ENCODE data around the gene STPG1. TPM values are rescaled to one million over a fixed set of nuclear protein-coding genes. Genes with fewer than 3 reads are reported as not detected.
A peak's percentile ranks its signal among the peaks of the same experiment; 100 is the strongest.

Gene STPG1
- total RNA-seq, 4 donors from 2014 or later = 2.2 to 5.1 (median 3.5) TPM

GRCh38 chr1:24317081-24317480, 96.5 kb downstream of the STPG1 start:
- DNase-seq (ENCODE audit: low spot score) (no peak), ATAC-seq (ENCODE audit: low FRiP score) (no peak)

GRCh38 chr1:24316645-24317044, 96.9 kb downstream of the STPG1 start:
- DNase-seq (ENCODE audit: low spot score) = no peak
- no peak for ATAC-seq (ENCODE audit: low FRiP score)
- TF ChIP-seq, protein P1, sequence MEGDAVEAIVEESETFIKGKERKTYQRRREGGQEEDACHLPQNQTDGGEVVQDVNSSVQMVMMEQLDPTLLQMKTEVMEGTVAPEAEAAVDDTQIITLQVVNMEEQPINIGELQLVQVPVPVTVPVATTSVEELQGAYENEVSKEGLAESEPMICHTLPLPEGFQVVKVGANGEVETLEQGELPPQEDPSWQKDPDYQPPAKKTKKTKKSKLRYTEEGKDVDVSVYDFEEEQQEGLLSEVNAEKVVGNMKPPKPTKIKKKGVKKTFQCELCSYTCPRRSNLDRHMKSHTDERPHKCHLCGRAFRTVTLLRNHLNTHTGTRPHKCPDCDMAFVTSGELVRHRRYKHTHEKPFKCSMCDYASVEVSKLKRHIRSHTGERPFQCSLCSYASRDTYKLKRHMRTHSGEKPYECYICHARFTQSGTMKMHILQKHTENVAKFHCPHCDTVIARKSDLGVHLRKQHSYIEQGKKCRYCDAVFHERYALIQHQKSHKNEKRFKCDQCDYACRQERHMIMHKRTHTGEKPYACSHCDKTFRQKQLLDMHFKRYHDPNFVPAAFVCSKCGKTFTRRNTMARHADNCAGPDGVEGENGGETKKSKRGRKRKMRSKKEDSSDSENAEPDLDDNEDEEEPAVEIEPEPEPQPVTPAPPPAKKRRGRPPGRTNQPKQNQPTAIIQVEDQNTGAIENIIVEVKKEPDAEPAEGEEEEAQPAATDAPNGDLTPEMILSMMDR (IDR thresholded peaks at IDR 0.05) = no peak

More at GRCh38 chr1:24317081-24317480, 96.5 kb downstream of the STPG1 start:
- TF ChIP-seq, protein P1 (IDR thresholded peaks at IDR 0.05) = no peak

DNA sequence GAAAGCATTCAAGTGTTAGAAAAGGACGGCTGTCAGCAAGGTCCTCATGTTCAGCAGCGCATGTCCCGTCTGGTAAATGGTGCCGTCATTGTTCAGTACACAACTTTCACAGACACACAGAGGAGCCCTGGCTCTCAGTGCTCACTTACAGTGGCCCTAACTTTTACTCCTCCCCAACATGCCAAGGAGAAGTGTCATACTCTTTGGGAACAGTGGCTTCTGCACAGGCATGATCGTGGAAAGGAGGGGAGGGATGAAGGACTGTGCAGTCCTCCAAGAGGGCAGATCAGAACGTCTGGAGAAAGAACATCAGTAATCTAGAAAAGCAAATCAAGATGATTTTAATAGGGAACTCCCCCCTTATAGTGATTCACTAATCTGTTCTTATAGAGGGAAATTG, 98.2 kb downstream of the STPG1 start:
- DNase-seq (ENCODE audit: low spot score) = no peak
- TF ChIP-seq, protein P1 (IDR thresholded peaks at IDR 0.05) = no peak
- no peak for ATAC-seq (ENCODE audit: low FRiP score)

DNA sequence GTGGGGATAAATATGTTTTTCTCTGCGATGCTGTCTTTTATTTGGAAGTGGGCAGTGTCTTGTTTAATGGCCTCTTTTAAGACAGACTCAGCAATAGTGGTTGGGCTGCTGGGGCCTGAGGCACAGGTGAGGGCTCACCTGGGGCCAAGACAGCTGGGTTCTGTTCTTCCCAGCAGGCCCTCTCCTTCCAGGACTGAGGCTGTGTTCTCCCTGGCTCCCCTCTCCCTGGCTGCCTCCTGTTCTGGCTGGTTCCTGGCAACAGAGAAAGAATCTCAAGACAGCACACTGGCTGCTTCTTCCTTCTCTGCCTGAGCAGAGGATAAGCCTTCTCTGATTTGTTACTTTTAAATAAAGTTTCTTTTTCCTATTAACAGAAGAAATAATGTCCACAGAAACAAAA, 101.8 kb downstream of the STPG1 start:
- ATAC-seq (ENCODE audit: low FRiP score) = no peak
- TF ChIP-seq, protein P1 (IDR thresholded peaks at IDR 0.05) = no peak
- DNase-seq (ENCODE audit: low spot score) = no peak

GRCh38 chr1:24311234-24311633, 102.3 kb downstream of the STPG1 start:
- ATAC-seq (ENCODE audit: low FRiP score) (no peak), DNase-seq (ENCODE audit: low spot score) (no peak)
- TF ChIP-seq, protein P1 (IDR thresholded peaks at IDR 0.05) = no peak

DNA sequence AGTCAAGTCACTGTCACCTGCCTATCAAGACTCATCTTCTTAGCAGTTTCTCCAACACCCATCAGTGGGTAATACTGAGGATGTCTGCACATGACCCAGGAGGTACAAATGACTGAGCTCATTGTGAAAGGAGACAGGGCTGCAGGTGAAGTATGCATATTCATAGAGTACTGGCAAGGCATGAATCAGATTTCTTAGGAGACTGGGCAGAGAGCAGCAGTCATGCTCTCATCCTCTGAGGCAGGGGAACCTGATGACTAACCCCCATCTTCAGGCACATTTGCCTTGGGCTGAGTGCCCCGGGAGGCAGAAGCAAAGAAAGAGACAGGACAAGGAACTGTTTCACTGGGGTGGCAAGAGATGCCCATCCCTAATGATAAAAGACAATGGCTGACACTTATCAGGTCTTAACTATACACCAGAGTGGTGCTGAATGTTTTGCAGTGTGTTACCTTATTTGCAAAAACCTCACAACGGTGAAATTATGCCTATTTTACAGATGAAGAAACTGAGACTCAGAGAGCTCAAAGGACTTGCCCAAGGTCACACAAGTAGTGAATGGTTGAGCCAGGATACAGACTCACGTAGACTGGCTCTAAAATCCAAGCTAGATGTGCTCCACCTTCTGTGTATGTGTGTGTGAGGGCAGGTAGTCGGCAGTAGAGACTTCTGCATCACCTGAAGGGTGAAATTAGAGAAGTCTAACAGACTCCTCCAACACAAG, 103.7 kb downstream of the STPG1 start:
- peak; percentile 40 for ATAC-seq (ENCODE audit: low FRiP score)
- TF ChIP-seq, protein P1 (IDR thresholded peaks at IDR 0.05) = no peak
- no peak for DNase-seq (ENCODE audit: low spot score)

- DNase-seq (ENCODE audit: low spot score) (no peak), ATAC-seq (ENCODE audit: low FRiP score) (no peak)
- TF ChIP-seq, protein P1 (IDR thresholded peaks at IDR 0.05) = no peak
Observed at GRCh38 chr1:24308365-24309015, 105.1 kb downstream of the STPG1 start.

All from omental fat pad (tissue), 4 donors.